Mesothelial cell of epicardium (in vitro differentiated cells): ENCODE results near the gene PHC1. TPM values are rescaled to one million over a fixed set of nuclear protein-coding genes. Genes with fewer than 3 reads are reported as not detected.

Source experiments
- DNase-seq, 2 experiments: peaks; one replicate each; pipeline ENCODE4 v3.0.0; 2021; ENCODE audit warnings: low spot score in 2 of 2; ENCODE audit not compliant: unreplicated experiment in 2 of 2
- H3K27ac Mint-ChIP-seq: 2 replicates; pipeline ENCODE4 v1.8.0; 2021; ENCODE audit warnings: mixed read lengths
- H3K27me3 Mint-ChIP-seq: 2 replicates; pipeline ENCODE4 v1.8.0; 2021; ENCODE audit warnings: low read depth, mixed read lengths
- H3K36me3 Mint-ChIP-seq: 2 replicates; pipeline ENCODE4 v1.8.0; 2021; ENCODE audit warnings: mixed read lengths
- H3K4me1 Mint-ChIP-seq: 2 replicates; pipeline ENCODE4 v1.8.0; 2021; ENCODE audit warnings: mixed read lengths
- H3K4me3 Mint-ChIP-seq: 2 replicates; pipeline ENCODE4 v1.8.0; 2021; ENCODE audit warnings: mild to moderate bottlenecking, moderate library complexity, mixed read lengths
- H3K9me3 Mint-ChIP-seq: 2 replicates; pipeline ENCODE4 v1.8.0; 2021; ENCODE audit warnings: mixed read lengths
- total RNA-seq: library from RNA; stranded (reverse); gene quantifications from 3 replicates; pipeline ENCODE4 v1.2.1, GENCODE V29; 2021
- TF ChIP-seq, protein P1 (sequence below): fragments of 200-600 bp; sonication (generic); IDR thresholded peaks from one replicate; pipeline ENCODE4 v1.5.0; 2021; ENCODE audit warnings: antibody characterized with exemption; ENCODE audit not compliant: unreplicated experiment

PHC1 gene
- total RNA-seq, 1 donor from 2014 or later = 119 TPM

GRCh38 chr12:8941691-8942478, 27.6 kb downstream of the PHC1 start:
- no peak for DNase-seq
- peaks cover 25% of the 10 kb centered on the region for H3K36me3 Mint-ChIP-seq
- no peaks in the 10 kb centered on the region for H3K27me3 Mint-ChIP-seq
- H3K9me3 Mint-ChIP-seq = no peaks in the 10 kb centered on the region
- H3K4me3 Mint-ChIP-seq = no peak overlapping the region
- H3K4me1 Mint-ChIP-seq = peaks cover 2% of the 10 kb centered on the region
- peak overlapping the region; percentile 59 for H3K27ac Mint-ChIP-seq
- TF ChIP-seq, protein P1, sequence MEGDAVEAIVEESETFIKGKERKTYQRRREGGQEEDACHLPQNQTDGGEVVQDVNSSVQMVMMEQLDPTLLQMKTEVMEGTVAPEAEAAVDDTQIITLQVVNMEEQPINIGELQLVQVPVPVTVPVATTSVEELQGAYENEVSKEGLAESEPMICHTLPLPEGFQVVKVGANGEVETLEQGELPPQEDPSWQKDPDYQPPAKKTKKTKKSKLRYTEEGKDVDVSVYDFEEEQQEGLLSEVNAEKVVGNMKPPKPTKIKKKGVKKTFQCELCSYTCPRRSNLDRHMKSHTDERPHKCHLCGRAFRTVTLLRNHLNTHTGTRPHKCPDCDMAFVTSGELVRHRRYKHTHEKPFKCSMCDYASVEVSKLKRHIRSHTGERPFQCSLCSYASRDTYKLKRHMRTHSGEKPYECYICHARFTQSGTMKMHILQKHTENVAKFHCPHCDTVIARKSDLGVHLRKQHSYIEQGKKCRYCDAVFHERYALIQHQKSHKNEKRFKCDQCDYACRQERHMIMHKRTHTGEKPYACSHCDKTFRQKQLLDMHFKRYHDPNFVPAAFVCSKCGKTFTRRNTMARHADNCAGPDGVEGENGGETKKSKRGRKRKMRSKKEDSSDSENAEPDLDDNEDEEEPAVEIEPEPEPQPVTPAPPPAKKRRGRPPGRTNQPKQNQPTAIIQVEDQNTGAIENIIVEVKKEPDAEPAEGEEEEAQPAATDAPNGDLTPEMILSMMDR = no peak

DNA sequence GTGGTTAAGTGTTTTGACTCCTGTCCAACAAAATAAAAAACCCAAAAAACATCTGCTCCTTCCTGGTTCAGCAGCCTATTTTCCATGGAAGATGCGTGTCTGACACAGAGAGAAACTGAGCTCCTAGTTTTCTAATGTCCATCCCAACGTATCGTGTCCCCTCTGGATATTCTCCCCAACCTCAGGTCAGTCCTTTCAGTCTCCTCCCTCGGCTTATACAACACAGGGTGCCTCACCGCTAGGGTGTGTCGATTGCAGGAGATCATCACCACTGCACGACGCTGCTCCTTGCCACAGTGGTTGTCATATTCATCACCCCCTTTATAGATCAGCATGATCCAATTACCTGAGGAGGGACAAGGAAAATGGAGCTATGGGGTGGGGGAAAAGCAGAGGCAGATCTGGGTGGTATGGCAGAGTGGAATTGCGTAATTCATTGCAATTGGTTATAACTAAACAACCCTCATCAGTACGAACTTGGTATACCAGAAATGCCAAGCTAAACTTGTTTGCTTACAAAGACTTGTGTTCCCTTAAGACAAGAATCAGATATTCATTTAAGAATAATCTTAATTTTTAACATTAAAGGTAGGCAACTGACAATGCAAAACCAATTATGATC, 29.4 kb downstream of the PHC1 start:
- no peak overlapping the region for H3K27ac Mint-ChIP-seq
- H3K4me1 Mint-ChIP-seq = peaks cover 12% of the 10 kb centered on the region
- no peak for DNase-seq
- H3K36me3 Mint-ChIP-seq = peaks cover 18% of the 10 kb centered on the region
- H3K9me3 Mint-ChIP-seq = no peaks in the 10 kb centered on the region
- TF ChIP-seq, protein P1 = no peak
- no peak overlapping the region for H3K4me3 Mint-ChIP-seq
- no peaks in the 10 kb centered on the region for H3K27me3 Mint-ChIP-seq

- DNase-seq = no peak
- Mint-ChIP-seq H3K9me3 (no peaks in the 10 kb centered on the region), H3K27ac (no peak overlapping the region), H3K36me3 (peaks cover 15% of the 10 kb centered on the region), H3K4me3 (no peak overlapping the region), H3K4me1 (peaks cover 18% of the 10 kb centered on the region), H3K27me3 (no peaks in the 10 kb centered on the region)
- TF ChIP-seq, protein P1 = no peak
These were observed 32.4 kb downstream of the PHC1 start for GRCh38 chr12:8946733-8947132.

DNA sequence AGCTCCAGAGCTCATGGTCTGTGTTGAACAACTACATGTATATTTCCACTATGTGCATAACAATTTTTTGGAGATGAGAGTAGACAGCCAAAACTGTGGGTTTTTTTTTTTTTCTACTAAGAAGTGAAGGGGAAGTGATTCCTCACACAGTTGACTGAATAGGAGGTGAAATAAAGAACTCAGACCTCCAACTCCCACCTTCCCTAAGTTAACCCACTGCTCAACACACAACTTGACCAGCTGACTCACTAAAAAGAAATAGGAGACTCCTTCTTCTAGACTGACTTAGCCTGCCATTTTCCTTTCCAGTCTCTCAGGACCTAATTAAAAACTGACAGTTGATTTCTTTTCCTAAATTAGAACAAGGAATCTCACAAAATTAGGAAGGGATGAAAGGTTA, 33.4 kb downstream of the PHC1 start:
- TF ChIP-seq, protein P1 = no peak
- Mint-ChIP-seq H3K4me3 (no peak overlapping the region), H3K27ac (no peak overlapping the region), H3K4me1 (peaks cover 18% of the 10 kb centered on the region), H3K36me3 (peaks cover 11% of the 10 kb centered on the region), H3K27me3 (no peaks in the 10 kb centered on the region), H3K9me3 (peaks cover 3% of the 10 kb centered on the region)
- no peak for DNase-seq

- Mint-ChIP-seq H3K27me3 (no peaks in the 10 kb centered on the region), H3K27ac (peak overlapping the region; percentile 98), H3K9me3 (peaks cover 11% of the 10 kb centered on the region), H3K36me3 (peaks cover 12% of the 10 kb centered on the region), H3K4me3 (peak overlapping the region; percentile 98), H3K4me1 (peaks cover 18% of the 10 kb centered on the region)
- TF ChIP-seq, protein P1 = no peak
- peak in 1 of 2 experiments; percentile 41 for DNase-seq
These were observed 34.5 kb downstream of the PHC1 start for GRCh38 chr12:8948701-8949341.
